GM12878 (cell line): ENCODE data around the gene DTX4.

Experiments
- CHD2 ChIP-seq: IDR thresholded peaks from 2 replicates; pipeline ENCODE4 v1.6.1; 2011; ENCODE audit warnings: low read depth, low read length, improper control_type of control experiment, borderline replicate concordance
- CREB1 ChIP-seq: IDR thresholded peaks from 2 replicates; pipeline ENCODE4 v1.6.1; 2012; ENCODE audit warnings: low read depth, mild to moderate bottlenecking, inconsistent platforms
- EP300 ChIP-seq, 2 experiments: fragments of 150-350 bp in 1 of 2; IDR thresholded peaks; 2 replicates each; pipeline ENCODE4 v1.6.1; 2011 to 2012; ENCODE audit warnings: low read depth in 2 of 2, low read length in 2 of 2, borderline replicate concordance in 1 of 2, improper control_type of control experiment in 1 of 2, inconsistent platforms in 1 of 2; ENCODE audit not compliant: control insufficient read depth in 1 of 2
- EZH2 ChIP-seq: IDR thresholded peaks from 2 replicates; pipeline ENCODE4 v1.6.1; 2012; ENCODE audit warnings: low read depth, mild to moderate bottlenecking, control low read depth, inconsistent platforms, low read length, borderline replicate concordance; ENCODE audit not compliant: control insufficient read depth
- HCFC1 ChIP-seq: fragments of 150-350 bp; IDR thresholded peaks from 2 replicates; pipeline ENCODE4 v1.6.1; 2014; ENCODE audit warnings: low read length
- IRF3 ChIP-seq: fragments of 450-650 bp; IDR thresholded peaks from 2 replicates; pipeline ENCODE4 v1.6.1; 2014; ENCODE audit warnings: mild to moderate bottlenecking
- POLR2A ChIP-seq: IDR thresholded peaks from 2 replicates; pipeline ENCODE4 v1.6.1; 2011; ENCODE audit warnings: low read depth, mild to moderate bottlenecking, low read length
- RAD21 ChIP-seq: IDR thresholded peaks from 2 replicates; pipeline ENCODE4 v1.6.1; 2011; ENCODE audit warnings: mild to moderate bottlenecking, low read depth, low read length, moderate library complexity; ENCODE audit not compliant: insufficient read depth
- TF ChIP-seq, protein P1 (sequence below): fragments of 450-650 bp; formaldehyde crosslinking; IDR thresholded peaks from 2 replicates; pipeline ENCODE4 v1.4.0; 2020; ENCODE audit warnings: mild to moderate bottlenecking, moderate library complexity
- TF ChIP-seq, protein P2 (sequence below): fragments of 150-350 bp; IDR thresholded peaks from 2 replicates; pipeline ENCODE4 v1.6.1; 2016; ENCODE audit warnings: low read depth, low read length
- TF ChIP-seq, protein P3 (sequence below): IDR thresholded peaks from 2 replicates; pipeline ENCODE4 v1.6.1; 2011; ENCODE audit warnings: low read depth, mild to moderate bottlenecking, low read length, moderate library complexity, borderline replicate concordance; ENCODE audit errors: extremely low read depth

DNA sequence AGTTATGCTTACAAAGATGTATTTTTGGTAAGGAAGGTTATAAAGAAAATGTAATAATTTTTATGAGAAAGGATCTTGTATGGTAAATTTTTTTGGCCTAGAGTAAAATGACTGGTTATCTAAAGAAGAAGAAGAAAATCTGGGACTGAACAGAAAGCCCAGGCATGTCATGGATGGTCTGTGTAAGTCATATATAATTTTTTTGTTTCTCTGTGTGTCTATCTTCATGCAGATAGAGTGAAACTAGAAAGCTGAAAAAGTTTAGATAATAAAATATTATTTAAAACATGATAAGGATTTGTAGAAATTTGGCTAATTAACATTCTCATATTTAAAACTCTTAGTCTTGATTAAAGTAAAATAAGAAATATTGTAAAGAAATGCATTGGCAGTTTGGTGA, 68.4 kb downstream of the DTX4 start:
- TF ChIP-seq, protein P1, sequence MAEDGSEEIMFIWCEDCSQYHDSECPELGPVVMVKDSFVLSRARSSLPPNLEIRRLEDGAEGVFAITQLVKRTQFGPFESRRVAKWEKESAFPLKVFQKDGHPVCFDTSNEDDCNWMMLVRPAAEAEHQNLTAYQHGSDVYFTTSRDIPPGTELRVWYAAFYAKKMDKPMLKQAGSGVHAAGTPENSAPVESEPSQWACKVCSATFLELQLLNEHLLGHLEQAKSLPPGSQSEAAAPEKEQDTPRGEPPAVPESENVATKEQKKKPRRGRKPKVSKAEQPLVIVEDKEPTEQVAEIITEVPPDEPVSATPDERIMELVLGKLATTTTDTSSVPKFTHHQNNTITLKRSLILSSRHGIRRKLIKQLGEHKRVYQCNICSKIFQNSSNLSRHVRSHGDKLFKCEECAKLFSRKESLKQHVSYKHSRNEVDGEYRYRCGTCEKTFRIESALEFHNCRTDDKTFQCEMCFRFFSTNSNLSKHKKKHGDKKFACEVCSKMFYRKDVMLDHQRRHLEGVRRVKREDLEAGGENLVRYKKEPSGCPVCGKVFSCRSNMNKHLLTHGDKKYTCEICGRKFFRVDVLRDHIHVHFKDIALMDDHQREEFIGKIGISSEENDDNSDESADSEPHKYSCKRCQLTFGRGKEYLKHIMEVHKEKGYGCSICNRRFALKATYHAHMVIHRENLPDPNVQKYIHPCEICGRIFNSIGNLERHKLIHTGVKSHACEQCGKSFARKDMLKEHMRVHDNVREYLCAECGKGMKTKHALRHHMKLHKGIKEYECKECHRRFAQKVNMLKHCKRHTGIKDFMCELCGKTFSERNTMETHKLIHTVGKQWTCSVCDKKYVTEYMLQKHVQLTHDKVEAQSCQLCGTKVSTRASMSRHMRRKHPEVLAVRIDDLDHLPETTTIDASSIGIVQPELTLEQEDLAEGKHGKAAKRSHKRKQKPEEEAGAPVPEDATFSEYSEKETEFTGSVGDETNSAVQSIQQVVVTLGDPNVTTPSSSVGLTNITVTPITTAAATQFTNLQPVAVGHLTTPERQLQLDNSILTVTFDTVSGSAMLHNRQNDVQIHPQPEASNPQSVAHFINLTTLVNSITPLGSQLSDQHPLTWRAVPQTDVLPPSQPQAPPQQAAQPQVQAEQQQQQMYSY (CRISPR knock-in tag) = no peak
- no peak for TF ChIP-seq IRF3
- TF ChIP-seq, protein P2, sequence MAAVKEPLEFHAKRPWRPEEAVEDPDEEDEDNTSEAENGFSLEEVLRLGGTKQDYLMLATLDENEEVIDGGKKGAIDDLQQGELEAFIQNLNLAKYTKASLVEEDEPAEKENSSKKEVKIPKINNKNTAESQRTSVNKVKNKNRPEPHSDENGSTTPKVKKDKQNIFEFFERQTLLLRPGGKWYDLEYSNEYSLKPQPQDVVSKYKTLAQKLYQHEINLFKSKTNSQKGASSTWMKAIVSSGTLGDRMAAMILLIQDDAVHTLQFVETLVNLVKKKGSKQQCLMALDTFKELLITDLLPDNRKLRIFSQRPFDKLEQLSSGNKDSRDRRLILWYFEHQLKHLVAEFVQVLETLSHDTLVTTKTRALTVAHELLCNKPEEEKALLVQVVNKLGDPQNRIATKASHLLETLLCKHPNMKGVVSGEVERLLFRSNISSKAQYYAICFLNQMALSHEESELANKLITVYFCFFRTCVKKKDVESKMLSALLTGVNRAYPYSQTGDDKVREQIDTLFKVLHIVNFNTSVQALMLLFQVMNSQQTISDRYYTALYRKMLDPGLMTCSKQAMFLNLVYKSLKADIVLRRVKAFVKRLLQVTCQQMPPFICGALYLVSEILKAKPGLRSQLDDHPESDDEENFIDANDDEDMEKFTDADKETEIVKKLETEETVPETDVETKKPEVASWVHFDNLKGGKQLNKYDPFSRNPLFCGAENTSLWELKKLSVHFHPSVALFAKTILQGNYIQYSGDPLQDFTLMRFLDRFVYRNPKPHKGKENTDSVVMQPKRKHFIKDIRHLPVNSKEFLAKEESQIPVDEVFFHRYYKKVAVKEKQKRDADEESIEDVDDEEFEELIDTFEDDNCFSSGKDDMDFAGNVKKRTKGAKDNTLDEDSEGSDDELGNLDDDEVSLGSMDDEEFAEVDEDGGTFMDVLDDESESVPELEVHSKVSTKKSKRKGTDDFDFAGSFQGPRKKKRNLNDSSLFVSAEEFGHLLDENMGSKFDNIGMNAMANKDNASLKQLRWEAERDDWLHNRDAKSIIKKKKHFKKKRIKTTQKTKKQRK = no peak
- TF ChIP-seq, protein P3, sequence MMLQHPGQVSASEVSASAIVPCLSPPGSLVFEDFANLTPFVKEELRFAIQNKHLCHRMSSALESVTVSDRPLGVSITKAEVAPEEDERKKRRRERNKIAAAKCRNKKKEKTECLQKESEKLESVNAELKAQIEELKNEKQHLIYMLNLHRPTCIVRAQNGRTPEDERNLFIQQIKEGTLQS = no peak
- TF ChIP-seq RAD21 = no peak
- TF ChIP-seq CHD2 = no peak
- TF ChIP-seq HCFC1 = no peak
- no peak for TF ChIP-seq EP300 (IDR thresholded peaks at IDR 0.05; ENCODE audit: borderline replicate concordance in 1 of 2, control insufficient read depth in 1 of 2, low read depth in 2 of 2, low read length in 2 of 2)
- TF ChIP-seq CREB1 = no peak
- TF ChIP-seq EZH2 = no peak
- TF ChIP-seq POLR2A = no peak
